Effector memory CD4-positive, alpha-beta T cell (primary cell): ENCODE measurements around the gene LRIT2.
"Not testable (repeated sequence)": the region's sequence is repeated elsewhere in the genome, so short reads cannot be mapped to it uniquely, and the experiment has no call there.

Experiments
- DNase-seq, 3 donors: peaks; one replicate each; pipeline ENCODE4 v3.0.0-alpha.2; 2020
- H3K27ac ChIP-seq: 2 replicates; pipeline ENCODE4 v1.7.0; 2013; ENCODE audit warnings: mild to moderate bottlenecking, low read length, moderate library complexity; ENCODE audit not compliant: insufficient read depth, poor library complexity, severe bottlenecking
- H3K27me3 ChIP-seq: replicated peaks from 2 replicates; pipeline ENCODE4 v1.7.0; 2013; ENCODE audit warnings: mild to moderate bottlenecking, low read length; ENCODE audit not compliant: insufficient read depth, control insufficient read depth, poor library complexity, severe bottlenecking
- H3K36me3 ChIP-seq: 2 replicates; pipeline ENCODE4 v1.7.0; 2013; ENCODE audit warnings: mild to moderate bottlenecking, low read length, moderate library complexity; ENCODE audit not compliant: control insufficient read depth, insufficient read depth
- H3K4me1 ChIP-seq: 2 replicates; pipeline ENCODE4 v1.7.0; 2013; ENCODE audit warnings: low read length, mild to moderate bottlenecking; ENCODE audit not compliant: control insufficient read depth, insufficient read depth, poor library complexity, severe bottlenecking
- H3K4me3 ChIP-seq: 2 replicates; pipeline ENCODE4 v1.7.0; 2013; ENCODE audit warnings: low read length, low read depth, mild to moderate bottlenecking; ENCODE audit not compliant: insufficient read depth, poor library complexity, severe bottlenecking
- H3K9me3 ChIP-seq: 2 replicates; pipeline ENCODE4 v1.7.0; 2013; ENCODE audit warnings: mild to moderate bottlenecking, low read length, moderate library complexity; ENCODE audit not compliant: control insufficient read depth

LRIT2 gene

DNA sequence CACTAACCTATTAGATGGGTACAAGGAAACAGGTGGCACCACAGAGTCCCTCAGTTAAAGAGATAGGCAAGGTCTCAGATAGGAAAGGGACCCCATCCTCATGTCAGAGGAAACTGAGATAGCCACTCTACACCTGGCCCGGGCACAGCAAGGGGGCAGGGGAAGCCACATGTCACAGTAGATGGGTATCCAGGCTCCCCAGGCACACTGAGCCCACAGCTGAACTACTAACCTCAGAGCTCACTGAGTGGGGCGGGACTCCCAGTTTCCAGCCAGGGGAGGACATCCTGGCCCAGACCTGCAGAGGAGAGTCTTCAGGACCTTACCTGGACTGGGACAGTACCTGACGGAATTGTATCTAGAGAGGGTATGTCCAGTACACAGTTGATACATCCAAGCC is 34.7 kb downstream of the LRIT2 start:
- no peak for DNase-seq
- Histone ChIP-seq H3K36me3 (no peaks in the 10 kb centered on the region), H3K9me3 (no peaks in the 10 kb centered on the region), H3K27me3 (peaks cover 16% of the 10 kb centered on the region), H3K4me1 (peaks cover 5% of the 10 kb centered on the region), H3K4me3 (no peak overlapping the region), H3K27ac (no peak overlapping the region)

DNA sequence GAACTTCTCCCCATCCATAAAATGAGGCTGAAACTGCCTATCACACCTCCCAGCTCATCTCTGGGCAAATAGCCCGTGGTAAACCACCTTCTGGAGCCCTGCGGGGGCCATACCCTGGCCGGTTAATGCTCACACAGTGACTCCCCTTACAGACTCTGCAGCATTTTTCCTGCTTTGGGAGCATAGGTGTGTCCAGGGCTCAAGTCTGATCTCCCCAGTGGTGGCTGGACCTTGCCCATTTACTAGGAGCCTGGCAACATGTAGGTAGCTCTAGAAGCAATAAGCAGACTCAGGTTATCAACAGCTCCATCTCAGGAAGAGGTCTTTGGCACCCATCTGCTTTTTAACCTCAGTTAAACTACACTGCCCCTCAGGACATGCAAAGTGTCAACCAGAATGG is 36.5 kb downstream of the LRIT2 start:
- H3K4me3 ChIP-seq: no peak overlapping the region
- H3K4me1 ChIP-seq: no peaks in the 10 kb centered on the region
- H3K27ac ChIP-seq: no peak overlapping the region
- no peaks in the 10 kb centered on the region for H3K9me3 ChIP-seq
- peaks cover under 1% of the 10 kb centered on the region for H3K27me3 ChIP-seq
- DNase-seq: no peak
- H3K36me3 ChIP-seq: no peaks in the 10 kb centered on the region

DNA sequence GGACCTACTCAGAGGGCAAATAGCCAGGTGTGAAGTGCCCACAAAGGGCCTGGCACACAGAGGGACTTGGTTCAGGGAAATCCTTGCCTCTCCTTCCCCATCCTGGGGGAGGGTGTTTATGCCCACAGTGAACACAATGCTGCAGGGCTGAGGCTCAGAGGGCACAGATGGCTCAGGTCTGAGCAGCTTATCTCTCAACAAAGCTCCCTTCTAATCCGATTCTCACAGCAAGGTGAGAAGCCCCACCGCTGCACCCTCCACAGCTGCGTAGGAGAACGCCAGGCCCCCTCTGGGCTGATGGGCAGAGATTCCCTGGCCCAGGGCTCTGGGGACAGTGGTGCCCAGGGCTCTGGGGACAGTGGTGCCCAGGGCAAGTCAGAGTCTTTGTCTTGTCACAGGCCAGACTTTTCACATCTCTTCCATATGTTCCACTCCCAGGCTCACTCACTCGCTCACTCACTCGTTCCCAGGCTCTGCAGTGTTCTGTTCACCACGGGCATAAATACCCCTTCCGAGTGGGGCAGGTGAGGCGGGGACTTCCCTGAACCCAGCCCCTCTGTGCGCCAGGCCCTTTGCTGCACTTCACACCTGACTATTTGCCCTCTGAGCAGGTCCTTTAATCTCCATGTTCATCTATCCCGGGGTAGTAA is 39.7 kb downstream of the LRIT2 start:
- DNase-seq: no peak
- Histone ChIP-seq H3K4me1 (no peaks in the 10 kb centered on the region), H3K27me3 (no peaks in the 10 kb centered on the region), H3K9me3 (no peaks in the 10 kb centered on the region), H3K27ac (no peak overlapping the region), H3K4me3 (no peak overlapping the region), H3K36me3 (no peaks in the 10 kb centered on the region)

DNA sequence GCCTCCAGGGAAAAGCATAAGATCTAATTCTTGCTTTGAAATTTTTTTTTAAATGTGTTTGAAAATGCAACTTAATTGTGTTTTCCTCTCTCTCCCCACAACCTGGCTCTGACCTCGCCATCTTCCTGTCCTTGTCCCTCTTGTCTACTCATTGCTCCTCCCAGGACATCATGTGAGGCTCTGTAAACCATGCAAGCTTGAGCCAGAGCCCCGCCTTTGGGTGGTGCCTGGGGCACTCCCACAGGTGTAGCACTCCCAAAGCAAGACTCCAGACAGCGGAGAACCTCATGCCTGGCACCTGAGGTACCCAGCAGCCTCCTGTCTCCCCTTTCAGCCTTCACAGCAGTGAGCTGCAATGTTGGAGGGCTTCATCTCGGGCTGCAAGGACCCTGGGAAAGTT is 40.8 kb downstream of the LRIT2 start:
- Histone ChIP-seq H3K9me3 (no peaks in the 10 kb centered on the region), H3K36me3 (no peaks in the 10 kb centered on the region), H3K4me1 (no peaks in the 10 kb centered on the region), H3K27ac (no peak overlapping the region), H3K4me3 (no peak overlapping the region), H3K27me3 (no peaks in the 10 kb centered on the region)
- DNase-seq: no peak

DNA sequence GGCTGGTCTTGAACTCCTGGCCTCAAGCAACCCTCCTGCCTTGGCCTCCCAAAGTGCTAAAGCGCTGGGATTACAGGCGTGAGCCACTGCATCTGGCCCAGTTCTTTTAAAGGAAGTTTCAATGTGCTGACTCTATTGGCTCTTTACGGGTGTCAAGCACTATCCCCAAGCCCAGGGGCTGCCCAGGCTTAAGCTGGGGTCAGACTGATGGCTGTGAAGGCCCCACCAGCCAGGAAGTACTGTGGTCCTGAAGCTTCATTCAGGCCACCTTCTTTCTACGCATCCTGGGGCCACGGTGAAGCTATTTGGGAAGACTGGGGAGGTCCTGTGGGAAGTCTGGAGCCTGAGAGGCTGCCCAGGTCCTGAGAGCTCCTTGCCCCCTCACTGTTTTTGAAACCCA is 43.7 kb downstream of the LRIT2 start:
- DNase-seq: no peak
- no peaks in the 10 kb centered on the region for H3K9me3 ChIP-seq
- H3K4me1 ChIP-seq: peaks cover 12% of the 10 kb centered on the region
- no peaks in the 10 kb centered on the region for H3K27me3 ChIP-seq
- H3K36me3 ChIP-seq: no peaks in the 10 kb centered on the region
- H3K27ac ChIP-seq: no peak overlapping the region
- H3K4me3 ChIP-seq: no peak overlapping the region

DNA sequence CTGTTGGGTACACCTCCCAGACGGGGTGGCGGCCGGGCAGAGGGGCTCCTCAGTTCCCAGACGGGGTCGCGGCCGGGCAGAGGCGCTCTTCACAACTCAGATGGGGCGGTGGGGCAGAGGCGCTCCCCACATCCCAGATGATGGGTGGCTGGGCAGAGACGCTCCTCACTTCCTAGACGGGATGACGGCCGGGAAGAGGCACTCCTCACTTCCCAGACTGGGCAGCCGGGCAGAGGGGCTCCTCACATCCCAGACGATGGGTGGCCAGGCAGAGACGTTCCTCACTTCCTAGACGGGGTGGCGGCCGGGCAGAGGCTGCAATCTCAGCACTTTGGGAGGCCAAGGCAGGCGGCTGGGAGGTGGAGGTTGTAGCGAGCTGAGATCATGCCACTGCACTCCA is 45.0 kb downstream of the LRIT2 start:
- peaks cover 12% of the 10 kb centered on the region for H3K4me1 ChIP-seq
- not testable (repeated sequence) for H3K9me3 ChIP-seq, H3K4me3 ChIP-seq, DNase-seq, H3K27ac ChIP-seq, H3K36me3 ChIP-seq, H3K27me3 ChIP-seq

DNA sequence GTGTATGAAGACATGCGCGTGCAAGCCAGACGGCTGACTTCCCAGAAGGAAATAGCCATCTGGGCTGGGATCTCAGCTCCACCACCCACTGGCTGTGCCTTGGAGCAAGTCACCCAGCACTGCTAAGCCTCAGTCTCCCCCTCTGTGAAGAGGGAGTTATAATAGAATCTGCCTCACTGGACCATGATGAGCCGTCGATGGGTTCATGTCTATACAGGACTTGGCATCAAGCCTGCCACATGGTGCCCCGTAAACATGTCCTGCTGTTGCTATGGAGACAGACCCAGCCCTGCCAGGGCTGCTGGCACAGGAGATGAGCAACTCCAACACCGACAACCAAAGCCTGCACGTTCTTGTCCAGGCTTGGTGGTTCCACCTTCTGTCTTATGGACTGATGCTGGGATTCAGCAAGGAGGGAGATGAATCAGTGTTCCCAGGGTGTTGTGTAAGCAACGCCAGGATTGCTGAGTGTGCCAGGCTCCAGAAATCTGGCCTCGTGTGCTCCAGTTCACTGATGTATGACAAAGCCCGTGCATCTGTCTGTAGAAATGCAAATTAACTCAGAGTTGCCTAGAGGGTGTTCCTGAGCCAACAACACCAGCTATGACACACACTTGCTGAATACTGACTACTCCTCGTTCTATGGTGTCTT is 46.2 kb downstream of the LRIT2 start:
- H3K4me1 ChIP-seq: peaks cover 12% of the 10 kb centered on the region
- H3K27me3 ChIP-seq: no peaks in the 10 kb centered on the region
- H3K9me3 ChIP-seq: no peaks in the 10 kb centered on the region
- H3K27ac ChIP-seq: no peak overlapping the region
- no peak overlapping the region for H3K4me3 ChIP-seq
- no peaks in the 10 kb centered on the region for H3K36me3 ChIP-seq
- DNase-seq: no peak

DNA sequence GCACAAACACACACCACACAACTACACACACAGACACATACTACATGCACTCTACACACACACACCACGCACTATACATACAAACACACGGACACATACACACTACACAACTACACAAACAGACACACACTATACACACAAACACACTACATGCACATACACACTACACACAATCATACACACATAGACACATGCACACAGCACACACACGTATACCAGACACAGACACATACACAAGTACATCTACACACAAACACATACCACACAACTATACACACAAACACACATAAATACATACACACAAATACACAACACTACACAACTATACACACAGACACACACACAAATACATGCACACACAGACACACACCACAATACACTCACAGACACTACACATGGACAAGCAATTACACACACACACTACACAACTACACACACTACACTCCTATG is 47.2 kb downstream of the LRIT2 start:
- no peak for DNase-seq

DNA sequence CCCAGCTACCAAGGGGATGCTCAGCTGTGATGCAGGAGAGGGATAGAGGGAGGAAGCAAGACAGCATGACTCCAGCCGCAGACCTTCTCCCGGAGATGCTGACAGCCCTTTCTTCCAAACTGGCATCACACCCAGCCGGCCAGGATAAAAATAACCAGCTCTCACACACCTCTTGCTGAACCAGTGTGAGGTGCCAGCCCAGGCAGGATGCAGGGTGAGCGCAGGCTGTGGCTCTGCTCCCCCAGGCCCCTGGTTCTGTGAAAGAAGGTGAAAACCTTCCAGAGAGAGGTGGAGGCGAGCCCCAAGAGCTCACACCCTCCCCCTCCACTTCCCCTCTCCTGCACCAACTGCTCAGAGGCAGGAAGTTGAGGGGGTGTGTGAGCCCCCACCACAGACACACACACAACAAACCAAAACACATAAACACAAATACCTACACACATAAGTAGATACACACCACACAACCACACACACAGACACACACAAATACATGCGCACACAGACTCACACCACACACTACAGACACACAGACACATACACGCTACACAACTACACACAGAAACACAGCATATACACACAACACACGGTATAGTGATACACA is 47.7 kb downstream of the LRIT2 start:
- DNase-seq: no peak
- H3K36me3 ChIP-seq: no peaks in the 10 kb centered on the region
- peaks cover 12% of the 10 kb centered on the region for H3K4me1 ChIP-seq
- H3K27me3 ChIP-seq: no peaks in the 10 kb centered on the region
- no peak overlapping the region for H3K4me3 ChIP-seq
- H3K9me3 ChIP-seq: no peaks in the 10 kb centered on the region
- H3K27ac ChIP-seq: no peak overlapping the region

More for the DNA sequence above, 47.2 kb downstream of the LRIT2 start:
- Histone ChIP-seq H3K4me1 (peaks cover 12% of the 10 kb centered on the region), H3K36me3 (no peaks in the 10 kb centered on the region), H3K27ac (no peak overlapping the region), H3K27me3 (no peaks in the 10 kb centered on the region), H3K9me3 (no peaks in the 10 kb centered on the region), H3K4me3 (no peak overlapping the region)

DNA sequence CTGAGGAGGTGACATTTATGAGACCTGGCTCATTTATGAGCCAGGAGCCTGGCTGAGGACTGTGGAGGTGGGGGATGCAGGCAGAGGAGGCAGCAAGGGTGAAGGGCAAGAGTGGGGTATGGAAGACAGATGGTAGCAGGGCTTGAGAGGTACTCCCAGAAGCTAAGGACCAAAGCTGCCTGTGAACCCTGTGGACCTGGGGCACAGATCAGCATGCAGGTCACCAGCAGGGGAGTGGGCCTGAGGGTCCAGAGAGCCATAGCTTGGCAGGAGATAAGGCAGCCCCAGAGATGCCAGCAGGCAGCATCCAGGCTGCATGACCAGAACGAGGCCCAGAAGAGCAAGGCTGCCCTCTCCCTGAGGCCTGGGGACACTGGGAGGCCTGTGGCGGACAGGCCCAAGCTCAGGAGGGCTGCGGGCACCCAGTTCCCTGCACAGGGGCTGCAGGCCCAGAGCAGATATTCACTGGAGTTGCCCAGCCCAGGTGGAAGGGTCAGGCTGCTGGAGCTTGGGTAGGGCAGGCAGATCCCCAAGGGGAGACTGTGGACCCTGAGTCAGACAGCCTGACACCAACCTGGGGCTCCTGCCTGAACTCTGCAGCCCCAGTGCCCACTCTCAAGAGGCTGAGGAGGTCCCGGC is 48.4 kb downstream of the LRIT2 start:
- H3K4me3 ChIP-seq: no peak overlapping the region
- DNase-seq: no peak
- no peaks in the 10 kb centered on the region for H3K27me3 ChIP-seq
- H3K9me3 ChIP-seq: no peaks in the 10 kb centered on the region
- peak overlapping the region; percentile 11 for H3K27ac ChIP-seq
- no peaks in the 10 kb centered on the region for H3K36me3 ChIP-seq
- H3K4me1 ChIP-seq: peaks cover 12% of the 10 kb centered on the region
